ENCODE measurements around the gene PPP1R13B.
"Not testable (repeated sequence)": the region's sequence is repeated elsewhere in the genome, so short reads cannot be mapped to it uniquely, and the experiment has no call there.

The PPP1R13B gene

GRCh38 chr14:103847451-103848174 lies at the start of gene PPP1R13B:
Gene PPP1R13B (minus strand): TSS chr14:103847575. CDS start chr14:103847307, 268 bp downstream.
- in situ Hi-C loops (cut with MboI; ENCODE audit: low sequenced_read_pairs), result no loop called here

GRCh38 chr14:103896578-103896977 lies 49.2 kb upstream of the PPP1R13B start:
- in situ Hi-C loops (cut with MboI; ENCODE audit: low sequenced_read_pairs), result no loop called here

- in situ Hi-C loops (cut with MboI; ENCODE audit: low sequenced_read_pairs), result no loop called here
These were observed 47.3 kb upstream of the PPP1R13B start for GRCh38 chr14:103894723-103895059.

GRCh38 chr14:103894034-103894722 lies 46.8 kb upstream of the PPP1R13B start:
- in situ Hi-C loops (cut with MboI; ENCODE audit: low sequenced_read_pairs), result no loop called here

GRCh38 chr14:103892247-103892646 lies 44.9 kb upstream of the PPP1R13B start:
- in situ Hi-C loops (cut with MboI; ENCODE audit: low sequenced_read_pairs), result no loop called here

- in situ Hi-C loops (cut with MboI; ENCODE audit: low sequenced_read_pairs), result no loop called here
These were observed 44.4 kb upstream of the PPP1R13B start for GRCh38 chr14:103891667-103892215.

GRCh38 chr14:103890821-103891666 lies 43.7 kb upstream of the PPP1R13B start:
- in situ Hi-C loops (cut with MboI; ENCODE audit: low sequenced_read_pairs), result no loop called here

- in situ Hi-C loops (cut with MboI; ENCODE audit: low sequenced_read_pairs), result no loop called here
These were observed 42.6 kb upstream of the PPP1R13B start for GRCh38 chr14:103890052-103890371.

GRCh38 chr14:103889313-103890051 lies 42.1 kb upstream of the PPP1R13B start:
- in situ Hi-C loops (cut with MboI; ENCODE audit: low sequenced_read_pairs), result no loop called here

- in situ Hi-C loops (cut with MboI; ENCODE audit: low sequenced_read_pairs), result not testable (repeated sequence)
These were observed 41.6 kb upstream of the PPP1R13B start for GRCh38 chr14:103889002-103889312.

GRCh38 chr14:103887557-103888115 lies 40.3 kb upstream of the PPP1R13B start:
- in situ Hi-C loops (cut with MboI; ENCODE audit: low sequenced_read_pairs), result no loop called here

GRCh38 chr14:103887170-103887501 lies 39.8 kb upstream of the PPP1R13B start:
- in situ Hi-C loops (cut with MboI; ENCODE audit: low sequenced_read_pairs), result no loop called here

- in situ Hi-C loops (cut with MboI; ENCODE audit: low sequenced_read_pairs), result no loop called here
These were observed 39.2 kb upstream of the PPP1R13B start for GRCh38 chr14:103886304-103887169.

- in situ Hi-C loops (cut with MboI; ENCODE audit: low sequenced_read_pairs), result no loop called here
These were observed 38.1 kb upstream of the PPP1R13B start for GRCh38 chr14:103885509-103885932.

- in situ Hi-C loops (cut with MboI; ENCODE audit: low sequenced_read_pairs), result no loop called here
These were observed 37.5 kb upstream of the PPP1R13B start for GRCh38 chr14:103884854-103885253.

GRCh38 chr14:103883263-103883523 lies 35.8 kb upstream of the PPP1R13B start:
- in situ Hi-C loops (cut with MboI; ENCODE audit: low sequenced_read_pairs), result no loop called here

GRCh38 chr14:103882503-103883262 lies 35.3 kb upstream of the PPP1R13B start:
- in situ Hi-C loops (cut with MboI; ENCODE audit: low sequenced_read_pairs), result no loop called here

- in situ Hi-C loops (cut with MboI; ENCODE audit: low sequenced_read_pairs), result no loop called here
These were observed 34.2 kb upstream of the PPP1R13B start for GRCh38 chr14:103881268-103882201.

Data from HL-60/S4 treated with phorbol 12-myristate 13-acetate at 8.2 ng/mL for 4 days and 3 days (cell line).